KOPT-K1 (cell line): ENCODE data around the gene CMIP.

ENCODE experiments used
- H3K27ac ChIP-seq: fragments of 200-600 bp; sonication (generic); 2 replicates; pipeline ENCODE4 v1.5.1; 2016; ENCODE audit warnings: antibody characterized with exemption, mild to moderate bottlenecking, low read depth, low read length; ENCODE audit not compliant: poor library complexity, severe bottlenecking
- H3K36me3 ChIP-seq: fragments of 200-600 bp; sonication (generic); 2 replicates; pipeline ENCODE4 v1.5.1; 2017; ENCODE audit warnings: antibody characterized with exemption, mild to moderate bottlenecking, low read length, moderate library complexity; ENCODE audit not compliant: insufficient read depth
- H3K9me3 ChIP-seq: fragments of 200-600 bp; sonication (generic); 2 replicates; pipeline ENCODE4 v1.5.1; 2017; ENCODE audit warnings: antibody characterized with exemption, low read length, mild to moderate bottlenecking; ENCODE audit not compliant: insufficient read depth, poor library complexity, severe bottlenecking

CMIP gene

GRCh38 chr16:81495321-81496234 is 51.0 kb downstream of the CMIP start:
- H3K27ac ChIP-seq = no peak overlapping the region
- 0 out of 2 replicates have a peak, but pooled peaks cover 6% of the 10 kb centered on the region for H3K36me3 ChIP-seq
- H3K9me3 ChIP-seq = no peaks in the 10 kb centered on the region

GRCh38 chr16:81496321-81496720 is 51.7 kb downstream of the CMIP start:
- Histone ChIP-seq H3K36me3 (0 out of 2 replicates have a peak, but pooled peaks cover 6% of the 10 kb centered on the region), H3K9me3 (no peaks in the 10 kb centered on the region), H3K27ac (no peak overlapping the region)

- H3K27ac ChIP-seq = no peak overlapping the region
- H3K9me3 ChIP-seq = no peaks in the 10 kb centered on the region
- H3K36me3 ChIP-seq = 0 out of 2 replicates have a peak, but pooled peaks cover 6% of the 10 kb centered on the region
Observed at GRCh38 chr16:81496742-81497141, 52.1 kb downstream of the CMIP start.

GRCh38 chr16:81497690-81498089 is 53.1 kb downstream of the CMIP start:
- Histone ChIP-seq H3K9me3 (no peaks in the 10 kb centered on the region), H3K36me3 (0 out of 2 replicates have a peak, but pooled peaks cover 6% of the 10 kb centered on the region), H3K27ac (no peak overlapping the region)

- no peaks in the 10 kb centered on the region for H3K9me3 ChIP-seq
- H3K36me3 ChIP-seq = 0 out of 2 replicates have a peak, but pooled peaks cover 6% of the 10 kb centered on the region
- H3K27ac ChIP-seq = no peak overlapping the region
Observed at GRCh38 chr16:81498351-81498750, 53.7 kb downstream of the CMIP start.

- Histone ChIP-seq H3K9me3 (no peaks in the 10 kb centered on the region), H3K36me3 (0 out of 2 replicates have a peak, but pooled peaks cover 6% of the 10 kb centered on the region), H3K27ac (no peak overlapping the region)
Observed at GRCh38 chr16:81499576-81500380, 55.2 kb downstream of the CMIP start.

GRCh38 chr16:81500833-81501521 is 56.4 kb downstream of the CMIP start:
- H3K36me3 ChIP-seq = 0 out of 2 replicates have a peak, but pooled peaks cover 6% of the 10 kb centered on the region
- H3K27ac ChIP-seq = no peak overlapping the region

GRCh38 chr16:81502396-81503070 is 57.9 kb downstream of the CMIP start:
- Histone ChIP-seq H3K27ac (no peak overlapping the region), H3K9me3 (no peaks in the 10 kb centered on the region), H3K36me3 (0 out of 2 replicates have a peak, but pooled peaks cover 6% of the 10 kb centered on the region)

More at GRCh38 chr16:81500833-81501521, 56.4 kb downstream of the CMIP start:
- H3K9me3 ChIP-seq = no peaks in the 10 kb centered on the region

GRCh38 chr16:81505011-81505661 is 60.5 kb downstream of the CMIP start:
- H3K36me3 ChIP-seq = peaks cover 6% of the 10 kb centered on the region; the same call in 1 of the 2 replicates
- no peak overlapping the region for H3K27ac ChIP-seq
- H3K9me3 ChIP-seq = no peaks in the 10 kb centered on the region

GRCh38 chr16:81509404-81509803 is 64.8 kb downstream of the CMIP start:
- Histone ChIP-seq H3K27ac (no peak overlapping the region), H3K36me3 (peaks cover 10% of the 10 kb centered on the region; the same call in 1 of the 2 replicates), H3K9me3 (no peaks in the 10 kb centered on the region)

- H3K36me3 ChIP-seq = peaks cover 10% of the 10 kb centered on the region; the same call in 1 of the 2 replicates
- H3K9me3 ChIP-seq = no peaks in the 10 kb centered on the region
- no peak overlapping the region for H3K27ac ChIP-seq
Observed at GRCh38 chr16:81510016-81510415, 65.4 kb downstream of the CMIP start.

- H3K36me3 ChIP-seq = peaks cover 10% of the 10 kb centered on the region; the same call in 1 of the 2 replicates
- no peak overlapping the region for H3K27ac ChIP-seq
- no peaks in the 10 kb centered on the region for H3K9me3 ChIP-seq
Observed at GRCh38 chr16:81511371-81511770, 66.8 kb downstream of the CMIP start.

- Histone ChIP-seq H3K27ac (no peak overlapping the region), H3K9me3 (no peaks in the 10 kb centered on the region)
Observed at GRCh38 chr16:81513204-81514040, 68.8 kb downstream of the CMIP start.

More at GRCh38 chr16:81513204-81514040, 68.8 kb downstream of the CMIP start:
- H3K36me3 ChIP-seq = peaks cover 25% of the 10 kb centered on the region; the same call in 1 of the 2 replicates
